SKM-1 (cell line): Measurements from ENCODE around the gene STAB1.

Source experiments
- DNase-seq: peaks from one replicate; lab custom pipeline; 2025; ENCODE audit not compliant: unreplicated experiment; lab: John Stamatoyannopoulos, UW

Gene STAB1

GRCh38 chr3:52484680-52485461, 10.3 kb upstream of the STAB1 start:
- no peak for DNase-seq

GRCh38 chr3:52487050-52487787, 7.9 kb upstream of the STAB1 start:
- no peak for DNase-seq

GRCh38 chr3:52487788-52488691, 7.1 kb upstream of the STAB1 start:
- no peak for DNase-seq

- DNase-seq, result no peak
Observed at GRCh38 chr3:52488746-52489145, 6.4 kb upstream of the STAB1 start.

GRCh38 chr3:52489453-52489852, 5.7 kb upstream of the STAB1 start:
- DNase-seq, result no peak

GRCh38 chr3:52490035-52490938, 4.9 kb upstream of the STAB1 start:
- DNase-seq, result no peak

GRCh38 chr3:52490939-52491526, 4.1 kb upstream of the STAB1 start:
- no peak for DNase-seq

- no peak for DNase-seq
Observed at GRCh38 chr3:52492059-52492458, 3.1 kb upstream of the STAB1 start.

GRCh38 chr3:52493232-52494017, 1.7 kb upstream of the STAB1 start:
- no peak for DNase-seq

GRCh38 chr3:52494445-52494844, 693 bp upstream of the STAB1 start:
- DNase-seq, result no peak

- no peak for DNase-seq
Observed at GRCh38 chr3:52495777-52496602, 852 bp downstream of the STAB1 start.

- DNase-seq, result peak; percentile 94
Observed at GRCh38 chr3:52498137-52499054, 3.3 kb downstream of the STAB1 start.

GRCh38 chr3:52501046-52501445, 5.9 kb downstream of the STAB1 start:
- no peak for DNase-seq

GRCh38 chr3:52502001-52502400, 6.9 kb downstream of the STAB1 start:
- DNase-seq, result no peak

- no peak for DNase-seq
Observed at GRCh38 chr3:52502808-52503350, 7.7 kb downstream of the STAB1 start.

- no peak for DNase-seq
Observed at GRCh38 chr3:52503788-52504424, 8.8 kb downstream of the STAB1 start.

GRCh38 chr3:52504977-52505376, 9.8 kb downstream of the STAB1 start:
- no peak for DNase-seq
